Measurements from ENCODE around the gene APOO.

APOO gene

DNA sequence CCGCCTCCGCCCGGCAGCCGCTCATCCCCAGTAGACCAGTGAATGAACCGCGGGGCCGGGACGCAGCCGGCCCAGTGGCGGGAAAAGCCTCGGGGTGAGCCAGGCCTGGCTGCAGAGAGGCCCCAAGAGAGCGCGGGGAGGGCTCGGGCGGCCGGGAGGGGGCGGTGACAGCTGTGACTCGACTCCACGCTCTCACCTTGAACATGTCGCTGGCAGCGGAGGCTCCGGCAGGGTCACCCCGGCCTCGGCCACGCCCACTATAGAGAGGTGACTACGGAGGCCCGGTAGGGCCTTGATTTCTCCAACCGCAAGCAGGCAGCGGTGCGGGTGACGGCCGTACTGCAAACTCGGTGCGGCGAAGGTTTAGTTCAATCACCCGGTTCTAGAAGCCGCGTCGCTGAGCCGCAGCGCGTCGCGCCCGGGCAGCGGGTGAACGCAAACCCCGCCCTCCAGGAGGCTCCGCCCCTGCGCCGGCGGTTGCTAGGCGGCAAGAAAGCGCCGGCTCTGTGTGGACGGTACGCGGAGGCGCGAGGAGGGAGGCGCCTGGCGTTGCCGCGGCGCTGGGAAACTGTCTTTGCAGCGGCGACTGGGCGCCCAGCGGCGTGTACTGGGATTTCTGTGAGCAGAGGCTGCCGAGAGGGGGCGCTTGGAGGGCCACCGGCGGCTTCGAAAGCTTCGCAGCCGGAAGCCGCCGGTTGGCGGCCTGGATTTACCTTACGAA, at the start of gene APOO, which contains the start of gene CXorf58:
APOO (minus strand) TSS at position 441 of the 721 bp plus-strand sequence; CDS start at position 205, 236 bp downstream.
CXorf58 (plus strand) TSS at position 509 of the 721 bp plus-strand sequence. CDS start 2,297 bp downstream, outside the sequence.
- DNase-seq: peak; percentile 94

DNA sequence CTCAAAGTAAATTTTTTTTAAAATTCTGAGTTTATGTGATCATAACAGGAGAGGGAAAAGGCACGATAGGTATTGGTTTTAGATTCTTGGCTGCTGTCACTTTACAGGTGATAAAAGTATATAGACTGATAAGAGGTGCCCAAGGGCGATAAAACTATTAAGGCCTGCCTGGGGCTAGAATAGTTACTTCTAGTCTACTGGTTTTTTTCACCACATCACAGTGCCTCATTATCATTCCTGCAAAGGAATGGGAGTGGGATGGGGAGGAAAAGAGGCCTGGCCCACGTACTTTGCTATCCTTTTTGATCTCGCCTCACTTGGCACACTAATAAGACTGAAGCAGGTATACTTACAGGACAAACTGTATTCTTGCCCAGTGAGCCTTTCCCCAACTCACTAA, 46.7 kb upstream of the APOO start:
- no peak for DNase-seq

DNA sequence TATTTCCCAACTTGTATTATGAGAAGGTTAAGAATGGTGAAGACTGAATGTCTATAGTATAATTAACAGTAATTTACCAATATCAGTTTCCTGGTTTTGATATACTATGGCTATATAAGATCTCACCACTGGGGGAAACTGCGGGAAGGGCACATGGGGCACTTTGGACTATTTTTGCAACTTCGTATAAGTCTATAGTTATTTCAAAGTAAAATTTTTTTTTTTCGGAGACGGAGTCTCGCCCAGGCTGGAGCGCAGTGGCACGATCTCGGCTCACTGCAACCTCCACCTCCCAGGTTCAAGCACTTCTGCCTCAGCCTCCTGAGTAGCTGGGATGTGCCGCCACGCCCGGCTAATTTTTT, 46.2 kb upstream of the APOO start:
- no peak for DNase-seq

DNA sequence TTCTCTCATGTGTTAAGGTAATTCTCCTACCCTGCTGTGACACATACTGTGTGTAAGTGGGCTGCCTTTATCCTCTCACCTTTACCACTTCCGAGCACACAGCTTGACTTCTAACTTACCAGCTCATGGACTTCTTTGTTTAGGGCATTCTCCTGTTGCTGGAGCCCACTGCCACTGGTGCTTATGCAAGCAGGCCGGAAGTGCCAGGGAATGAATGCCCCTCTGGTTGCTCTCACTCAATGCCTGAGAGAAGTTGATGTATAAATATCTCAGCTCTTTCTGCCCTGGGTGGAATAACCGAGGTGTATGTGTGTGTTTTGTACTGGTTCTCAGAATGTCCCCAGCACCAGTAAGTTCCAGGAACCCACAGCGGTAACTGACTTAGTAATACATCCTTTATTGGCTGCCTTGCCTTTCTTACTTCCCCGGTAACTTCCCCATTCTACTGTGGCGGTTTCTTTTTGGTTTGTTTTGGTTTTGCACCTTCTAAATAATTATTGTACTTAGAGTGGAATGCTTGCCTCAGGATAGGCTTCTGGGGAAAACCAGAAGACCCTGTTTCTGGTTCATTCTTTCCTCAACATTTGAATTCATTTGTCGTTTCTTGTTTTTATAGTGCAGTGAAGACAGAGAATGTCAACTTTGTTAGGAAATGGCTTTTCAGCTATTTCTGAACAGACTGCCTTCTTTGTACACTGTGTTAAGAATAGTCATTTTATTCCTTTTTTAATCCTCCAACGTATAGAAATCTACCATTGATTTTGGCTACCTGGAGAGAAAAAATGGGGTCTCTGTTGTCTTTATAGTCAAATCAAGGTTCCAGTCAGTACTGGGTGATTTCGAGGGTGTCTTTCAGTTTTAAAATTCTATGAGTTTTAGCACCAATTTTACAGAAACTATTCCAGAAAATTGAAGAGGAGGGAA, 45.5 kb upstream of the APOO start:
- DNase-seq: peak; percentile 62

DNA sequence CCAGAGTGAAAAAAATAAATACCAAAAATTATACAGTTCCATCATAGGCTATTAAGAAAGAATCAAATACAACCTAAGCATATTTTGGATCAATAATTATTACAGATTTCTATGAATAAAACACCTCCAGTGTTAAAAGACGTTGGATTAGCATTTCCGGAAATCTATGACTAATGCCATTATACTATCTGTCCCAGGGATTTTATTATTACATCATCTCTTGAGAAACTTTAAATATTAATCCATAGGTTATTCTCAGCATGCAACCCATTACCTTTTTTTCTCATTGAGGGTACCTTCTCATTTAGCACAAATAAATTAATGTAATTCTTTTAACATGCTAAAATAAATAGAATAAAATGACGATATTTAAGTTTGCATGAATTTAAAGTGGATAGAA, 44.7 kb upstream of the APOO start:
- DNase-seq: no peak

DNA sequence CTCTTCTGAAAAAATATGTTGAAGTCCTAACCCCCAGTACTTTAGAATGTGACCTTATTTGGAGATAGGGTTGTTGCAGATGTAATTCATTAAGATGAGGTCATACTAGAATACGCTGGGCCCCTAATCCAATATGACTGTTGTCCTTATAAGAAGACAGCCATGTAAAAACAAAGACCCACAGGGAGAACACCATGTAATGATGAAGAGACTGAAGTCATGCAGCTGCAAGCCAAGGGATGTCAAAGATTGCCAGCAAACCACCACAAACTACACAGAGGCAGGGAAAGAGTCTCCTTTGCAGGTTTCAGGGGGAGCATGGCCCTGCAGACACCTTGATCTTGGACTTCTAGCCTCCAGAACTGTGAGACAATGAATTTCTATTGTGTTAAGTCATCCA, 37.5 kb upstream of the APOO start:
- no peak for DNase-seq

DNA sequence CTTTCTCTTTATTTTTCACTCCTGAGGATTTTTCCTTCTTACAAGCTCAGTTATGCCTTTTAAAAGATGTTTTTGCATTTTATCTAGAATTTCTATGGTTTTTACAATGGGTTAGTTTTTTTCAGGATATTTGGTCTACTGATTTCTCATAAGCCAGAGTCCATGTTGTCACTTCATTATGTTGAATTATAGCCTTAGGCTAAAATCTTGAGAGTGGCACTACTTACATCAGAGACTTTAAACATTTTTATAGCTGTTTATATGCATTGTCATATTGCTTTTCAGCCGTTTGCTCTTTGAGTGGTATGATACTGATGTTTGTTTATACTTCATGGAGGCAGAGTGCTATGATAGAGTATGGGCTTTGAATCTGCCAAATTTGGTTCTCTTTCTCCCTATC, 36.5 kb upstream of the APOO start:
- no peak for DNase-seq

DNA sequence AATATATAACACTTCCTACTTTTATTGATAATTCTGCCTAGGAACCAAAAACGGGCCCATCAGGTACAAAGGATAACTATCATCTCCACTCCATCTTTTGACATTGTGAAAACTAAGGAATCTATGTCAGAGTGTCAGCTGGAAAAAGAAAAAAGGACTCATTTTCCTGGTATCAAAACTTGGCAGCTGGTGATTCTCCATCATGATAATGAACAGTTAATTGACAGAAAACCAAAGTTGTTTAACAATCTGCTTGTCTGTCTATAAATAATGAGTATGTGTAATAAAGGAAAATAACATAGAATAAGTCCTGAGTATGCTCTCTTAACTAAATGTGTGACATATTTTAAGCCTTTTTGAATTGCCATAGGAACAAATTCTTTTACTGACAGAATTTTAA, 31.5 kb upstream of the APOO start:
- no peak for DNase-seq

DNA sequence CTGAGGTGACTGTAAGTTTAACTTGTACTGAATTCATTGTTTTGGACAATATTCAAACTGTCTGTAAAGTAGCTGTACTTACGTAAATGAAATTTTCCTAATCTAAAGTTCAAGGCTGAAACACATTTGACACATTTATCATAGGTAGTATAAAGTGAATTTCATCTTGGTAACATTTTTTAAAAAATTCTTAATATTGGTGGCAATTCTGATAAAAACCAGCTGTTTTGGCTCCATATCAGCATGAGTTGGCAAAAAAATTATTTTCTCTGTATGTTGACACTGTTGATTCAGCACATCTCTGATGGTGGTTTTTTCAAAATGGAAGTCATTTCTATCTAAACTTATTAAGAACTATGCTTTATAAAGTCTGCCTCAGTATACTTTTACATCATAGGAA, 31.0 kb upstream of the APOO start:
- DNase-seq: no peak

DNA sequence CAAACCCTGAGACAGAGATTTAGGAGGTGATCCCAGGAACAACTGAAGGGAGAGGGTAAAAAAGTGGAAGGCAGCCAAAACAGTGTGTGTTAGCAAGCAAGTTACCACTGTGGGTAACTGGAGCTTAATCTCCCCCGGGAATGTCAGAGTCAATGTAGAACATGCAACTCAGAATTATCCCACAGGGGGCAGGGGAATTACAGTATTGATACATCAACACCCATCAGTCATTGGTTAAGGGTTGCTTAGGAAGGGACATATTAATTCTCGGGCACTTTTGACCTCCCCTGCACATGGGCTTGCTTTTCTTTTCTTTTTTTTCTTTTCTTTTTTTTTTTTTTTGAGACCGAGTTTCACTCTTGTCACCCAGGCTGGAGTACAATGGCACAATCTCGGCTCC, 29.4 kb upstream of the APOO start:
- no peak for DNase-seq

DNA sequence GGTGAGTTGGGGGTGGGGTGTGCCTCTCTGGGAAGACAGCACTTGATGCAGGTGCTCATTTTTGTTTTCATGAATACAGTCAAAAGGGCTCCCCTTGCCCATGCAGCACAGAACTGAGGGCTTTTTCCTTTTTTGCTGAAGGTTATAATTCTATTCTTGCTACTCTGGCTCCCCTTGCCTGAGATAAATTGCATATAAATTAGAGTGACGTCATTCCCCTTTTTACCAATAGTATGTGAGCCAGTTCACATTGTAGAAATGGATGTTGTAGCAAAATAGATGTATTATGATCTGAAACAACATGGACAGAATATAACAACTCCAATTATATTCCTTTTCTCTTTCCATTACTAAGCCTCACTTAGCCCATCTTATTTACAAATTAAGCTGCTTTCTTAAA, 28.4 kb upstream of the APOO start:
- DNase-seq: no peak

DNA sequence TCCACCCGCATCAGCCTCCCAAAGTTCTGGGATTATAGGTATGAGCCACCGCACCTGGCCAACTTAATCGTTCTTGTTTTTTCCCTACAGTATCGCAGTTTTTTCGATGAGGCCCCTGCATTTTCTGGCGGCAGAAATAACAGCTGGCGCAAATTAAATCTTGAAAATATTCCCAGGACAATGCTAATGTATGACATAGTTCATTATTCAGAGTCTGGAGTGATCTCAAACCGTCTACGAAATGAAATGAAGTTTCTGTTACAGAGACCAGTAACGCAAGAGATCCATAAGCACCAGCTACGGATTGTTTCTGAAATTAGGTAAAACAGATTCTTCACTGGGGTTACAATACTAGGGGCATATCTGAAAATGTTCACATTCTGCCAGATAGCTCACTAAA, 27.4 kb upstream of the APOO start:
- DNase-seq: no peak

DNA sequence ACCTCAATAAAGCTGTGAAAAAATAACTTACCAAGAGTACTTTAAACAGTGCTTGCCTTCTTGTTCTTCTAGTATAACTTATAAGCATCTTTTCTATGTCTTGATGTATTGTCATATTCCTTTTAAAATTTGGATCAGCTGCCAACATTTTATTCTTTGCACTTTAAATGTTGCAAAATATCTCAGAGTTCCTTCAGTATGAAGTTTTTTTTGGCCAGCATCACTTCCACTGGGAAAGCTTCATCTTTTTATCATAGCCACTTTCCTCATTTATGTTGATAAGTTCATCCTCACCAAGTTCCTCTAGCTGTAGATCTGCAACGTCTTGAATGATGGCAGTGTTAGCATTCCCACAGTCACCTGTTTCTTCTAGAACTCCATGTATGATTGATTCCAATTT, 24.3 kb upstream of the APOO start:
- DNase-seq: no peak

DNA sequence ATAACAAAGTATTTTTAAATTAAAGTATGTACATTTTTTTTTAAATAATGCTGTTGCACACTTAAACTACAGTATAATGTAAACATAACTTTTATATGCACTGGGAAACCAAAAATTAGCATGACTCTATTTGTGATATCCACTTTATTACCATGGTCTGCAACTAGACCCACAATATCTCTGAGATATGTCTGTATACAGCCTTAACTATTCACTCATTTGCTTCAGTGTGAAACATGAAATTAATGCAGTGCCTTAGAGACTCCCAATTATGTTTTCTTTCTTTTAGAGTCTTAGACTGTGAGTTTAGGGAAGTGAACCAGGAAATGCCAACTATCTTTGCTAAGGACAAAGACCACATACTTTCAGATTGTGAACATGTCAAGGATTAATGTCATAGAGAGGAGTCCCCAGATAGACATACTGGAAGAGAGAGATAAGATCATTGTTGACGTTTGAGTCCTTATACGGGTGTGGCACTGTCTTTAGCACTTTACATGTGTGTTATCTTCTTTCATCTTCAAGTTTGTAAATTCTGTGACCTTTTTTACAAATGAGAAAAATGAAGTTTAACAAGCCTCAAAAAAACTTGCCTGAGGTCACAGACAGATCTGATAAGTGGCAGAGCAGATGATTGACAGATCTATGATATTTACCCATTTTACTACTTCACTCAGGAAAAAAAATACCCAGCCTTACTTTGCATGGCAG, 23.3 kb upstream of the APOO start:
- no peak for DNase-seq

DNA sequence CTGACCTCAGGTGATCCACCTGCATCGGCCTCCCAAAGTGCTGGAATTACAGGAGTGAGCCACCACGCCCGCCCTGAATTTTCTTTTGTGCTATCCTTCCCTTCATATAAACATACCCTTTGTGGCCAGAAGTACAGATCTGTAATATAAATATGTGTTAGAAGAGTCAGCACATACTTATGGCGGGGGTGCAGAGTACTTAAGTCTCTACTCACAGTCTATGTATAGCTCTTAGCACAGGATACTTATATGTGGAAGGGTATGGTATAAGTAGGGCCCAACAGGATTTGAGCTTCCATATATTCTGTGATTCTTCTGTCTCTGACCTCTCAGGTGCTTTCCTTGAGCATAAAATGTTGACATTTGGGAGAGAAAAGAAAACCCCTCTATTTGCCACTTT, 18.3 kb upstream of the APOO start:
- no peak for DNase-seq

DNA sequence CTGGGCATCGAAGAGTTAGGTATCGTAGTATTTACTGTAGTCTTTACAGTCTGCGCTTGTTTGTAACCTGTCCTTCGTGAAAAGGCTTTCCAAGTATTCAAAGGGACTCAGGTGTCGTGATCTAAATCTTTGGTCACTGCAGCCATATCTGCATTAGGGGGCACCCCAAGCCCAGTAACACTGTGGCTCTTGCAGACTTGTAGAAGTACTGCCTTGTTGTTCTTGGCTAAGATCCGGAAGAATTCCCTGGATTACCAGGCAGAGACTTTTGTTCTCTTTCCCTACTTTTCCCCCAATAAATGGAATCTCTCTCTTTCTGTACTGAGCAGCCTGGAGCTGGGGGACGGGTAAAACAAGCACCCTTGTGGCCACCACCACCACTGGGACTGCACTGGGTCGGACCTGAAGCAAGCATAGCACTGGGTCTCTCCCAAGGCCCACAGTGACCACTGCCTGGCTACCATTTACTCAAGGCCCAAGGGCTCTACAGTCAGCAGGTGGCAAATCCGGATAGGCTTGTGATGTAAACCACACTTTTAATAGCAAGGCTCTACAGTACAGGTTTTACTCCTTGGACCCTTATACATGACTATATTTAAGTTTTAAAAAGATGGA, 12.1 kb upstream of the APOO start:
- no peak for DNase-seq

DNA sequence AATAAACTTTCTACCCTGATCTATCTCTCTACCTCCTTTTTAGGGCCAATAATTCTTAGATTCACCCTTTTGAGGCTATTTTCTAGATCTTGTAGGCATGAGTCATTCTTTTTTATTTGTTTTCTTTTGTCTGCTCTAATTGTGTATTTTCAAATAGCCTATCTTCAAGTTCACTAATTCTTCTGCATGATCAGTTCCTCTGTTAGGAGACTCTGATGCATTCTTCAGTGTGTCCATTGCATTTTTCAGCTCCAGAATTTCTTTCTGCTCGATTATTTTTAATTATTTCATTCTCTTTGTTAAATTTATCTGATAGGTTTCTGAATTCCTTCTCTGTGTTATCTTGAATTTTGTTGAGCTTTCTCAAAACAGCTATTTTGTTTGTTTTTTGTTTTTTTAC, 11.4 kb upstream of the APOO start:
- DNase-seq: no peak

DNA sequence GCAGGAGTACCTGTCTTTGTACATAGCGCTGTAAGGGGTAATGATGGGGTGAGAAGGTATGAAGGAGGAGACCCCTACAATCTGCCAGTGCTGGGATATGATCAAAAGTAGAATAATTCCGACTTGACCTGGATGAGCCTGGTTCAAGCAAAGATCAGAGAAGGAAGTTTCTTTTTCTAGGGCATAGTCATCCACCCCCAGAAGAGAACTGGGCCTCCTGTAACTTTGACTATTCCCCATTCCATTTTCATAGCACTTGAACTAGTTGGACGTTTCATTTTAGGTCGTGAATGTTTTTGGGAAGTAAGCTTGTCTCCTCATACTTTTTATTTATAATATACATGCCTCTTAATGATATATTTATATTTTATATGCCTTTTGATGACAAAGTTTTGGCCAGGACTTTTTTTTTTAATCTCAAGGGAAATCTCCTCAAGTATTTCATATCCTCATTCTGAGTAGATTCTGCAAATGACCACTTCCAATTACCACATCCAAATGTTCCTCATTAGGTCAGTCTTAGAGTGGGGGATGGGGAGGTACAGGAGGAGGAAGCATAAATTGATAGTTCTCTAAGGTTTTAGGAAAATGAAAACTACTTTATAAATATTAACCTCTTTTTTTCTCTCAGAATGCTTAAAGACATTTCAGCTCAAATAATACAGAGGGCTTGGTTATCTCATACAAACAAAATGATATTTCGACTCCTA, 3.5 kb upstream of the APOO start:
- DNase-seq: no peak

DNA sequence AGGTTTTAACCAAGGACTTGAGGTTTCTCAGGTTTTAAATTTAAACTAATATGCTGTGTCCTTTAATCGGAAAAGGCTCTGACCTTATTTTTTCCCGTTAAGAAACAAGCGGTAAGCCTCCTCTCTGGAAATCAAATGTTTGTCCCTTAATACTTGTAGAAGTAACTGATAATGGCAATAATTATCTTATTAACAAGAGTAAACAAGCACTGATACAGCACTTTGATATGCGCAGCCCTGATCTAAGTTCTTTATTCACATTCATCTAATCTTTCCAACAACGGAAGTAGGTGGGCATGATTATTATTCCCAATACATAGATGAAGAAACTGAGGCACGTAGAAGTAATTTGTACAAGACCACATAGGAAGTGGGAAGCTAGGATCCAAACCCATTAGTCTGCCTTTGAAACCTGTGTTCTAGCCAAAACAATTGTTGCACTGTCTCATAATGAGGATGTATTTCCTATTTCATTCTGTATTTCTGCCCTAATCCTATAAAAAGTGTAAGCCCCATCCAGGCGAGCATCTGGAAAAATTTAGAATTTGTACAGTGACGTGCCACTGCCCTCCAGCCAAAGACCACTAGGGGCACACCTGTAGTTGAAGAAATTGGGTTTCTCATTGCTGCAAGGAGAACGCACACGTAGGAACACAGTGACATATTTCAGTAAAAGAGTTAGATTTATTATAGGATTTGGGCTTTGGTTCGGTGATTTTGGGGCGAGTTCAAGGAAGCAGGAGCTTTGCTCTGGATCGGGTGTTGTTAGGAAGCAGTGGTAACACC, 674 bp upstream of the APOO start:
- no peak for DNase-seq

DNA sequence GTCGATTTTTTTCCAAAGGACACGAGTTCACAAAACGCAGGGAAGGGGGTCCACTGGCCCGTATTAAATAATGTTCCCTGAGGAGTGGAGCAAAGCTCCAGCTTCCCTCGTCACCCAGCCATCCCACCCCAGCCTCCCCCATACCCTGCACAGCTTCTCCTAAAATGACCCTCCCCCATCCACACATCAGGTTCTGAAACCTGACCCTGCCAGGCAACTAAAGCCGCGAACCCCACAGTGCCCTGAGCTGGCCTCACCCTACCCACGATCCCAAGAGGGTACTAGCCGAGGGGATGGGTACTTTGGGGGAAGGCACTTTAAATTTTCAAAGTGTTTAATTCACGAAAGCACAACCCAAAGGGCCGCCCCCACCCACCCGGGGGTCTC, 634 bp downstream of the APOO start:
- no peak for DNase-seq

DNA sequence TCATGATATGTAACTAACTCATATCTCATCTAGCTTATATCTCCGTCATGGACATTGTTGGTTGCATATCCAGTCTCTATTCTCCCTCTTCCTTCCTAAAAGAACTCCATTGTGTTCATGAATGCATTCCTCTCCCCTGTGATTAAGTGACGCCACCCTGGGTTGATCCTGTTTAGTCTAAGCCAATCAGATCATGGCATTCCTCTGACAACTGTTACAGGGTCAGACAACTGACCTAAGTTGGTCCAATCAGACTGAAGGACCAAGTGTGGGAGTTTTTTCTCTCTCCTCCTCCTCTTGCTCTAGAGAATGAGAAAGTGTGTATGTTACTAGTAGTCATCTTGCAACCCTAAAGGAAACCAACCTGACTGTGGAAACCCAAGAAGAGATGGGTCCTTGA, 3.6 kb downstream of the APOO start:
- DNase-seq: no peak

DNA sequence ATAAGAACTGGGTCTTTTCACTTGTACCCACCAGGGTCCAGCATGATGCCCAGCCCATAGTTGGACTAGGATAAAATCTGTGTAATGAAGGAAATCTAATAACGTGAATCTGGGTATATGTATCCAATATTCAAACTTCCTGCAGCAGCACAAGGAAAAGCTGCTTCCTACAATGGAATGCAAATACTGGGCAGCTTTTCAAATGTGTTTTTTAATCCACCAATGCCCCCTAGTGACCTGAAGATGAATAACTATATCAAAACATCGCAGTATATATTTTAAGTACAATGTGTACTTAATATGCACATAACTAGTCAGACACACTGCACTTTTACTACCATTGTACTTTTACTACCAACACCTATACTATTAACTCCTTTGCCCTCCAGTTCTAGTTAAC, 5.3 kb downstream of the APOO start:
- DNase-seq: peak; percentile 39
